Measurements from ENCODE around the gene CARD9. TPM values are rescaled to one million over a fixed set of nuclear protein-coding genes. Genes with fewer than 3 reads are reported as not detected.

Gene CARD9
- total and polyA plus RNA-seq, 2 of the 8 experiments (the other 6 are each of a cell fraction or from before 2014, with no cell fraction given): 0.15 to 1.1 TPM

GRCh38 chr9:136322756-136323330, 50.6 kb downstream of the CARD9 start (continued):
- TF ChIP-seq TEAD4 (IDR thresholded peaks at IDR 0.05; ENCODE audit: low read depth, low read length) (no peak), TBP (IDR thresholded peaks at IDR 0.05; ENCODE audit: low read depth, low read length) (no peak), EP300 (IDR thresholded peaks at IDR 0.05; ENCODE audit: borderline replicate concordance in 1 of 2, low read depth in 2 of 2, low read length in 2 of 2) (no peak), RBBP5 (IDR thresholded peaks at IDR 0.05; ENCODE audit: borderline replicate concordance, low read depth, low read length) (no peak), EGR1 (IDR thresholded peaks at IDR 0.05; ENCODE audit: borderline replicate concordance, low read depth, low read length) (no peak), ZNF274 (IDR thresholded peaks at IDR 0.05; ENCODE audit: borderline replicate concordance, extremely low read depth, low read length) (no peak), CBX5 (IDR thresholded peaks at IDR 0.05; ENCODE audit: low read depth, low read length) (no peak)
